ENCODE results near the gene FGG. TPM values are rescaled to one million over a fixed set of nuclear protein-coding genes. Genes with fewer than 3 reads are reported as not detected.

The FGG gene
- total RNA-seq, 2 donors from 2014 or later: not detected

DNA sequence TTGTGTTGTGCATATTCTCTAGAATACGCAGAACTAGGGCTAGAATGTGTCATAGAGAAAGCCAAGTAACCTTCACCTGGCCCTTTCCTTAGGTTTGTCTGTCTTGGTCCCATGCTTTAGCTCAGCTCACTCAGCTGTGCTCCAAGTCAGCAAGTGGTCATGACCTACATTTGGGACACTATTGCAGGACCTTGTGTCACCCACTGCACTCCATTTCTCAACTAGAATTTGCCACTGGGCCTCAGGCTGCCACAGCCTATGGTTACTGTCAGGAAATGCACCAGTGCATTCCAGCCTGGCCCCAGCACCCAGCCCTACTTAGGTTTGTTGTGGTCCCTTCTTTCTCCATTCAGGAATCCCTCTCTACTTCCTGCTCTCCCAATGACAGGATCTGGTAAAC is 7.7 kb upstream of the FGG start:
- Mint-ChIP-seq H3K27me3 (peaks cover 11% of the 10 kb centered on the region), H3K4me3 (no peak overlapping the region), H3K9me3 (no peaks in the 10 kb centered on the region), H3K4me1 (no peaks in the 10 kb centered on the region), H3K36me3 (ENCODE audit: low read depth) (no peaks in the 10 kb centered on the region), H3K27ac (no peak overlapping the region)
- no peak for ATAC-seq (replicated peaks)

DNA sequence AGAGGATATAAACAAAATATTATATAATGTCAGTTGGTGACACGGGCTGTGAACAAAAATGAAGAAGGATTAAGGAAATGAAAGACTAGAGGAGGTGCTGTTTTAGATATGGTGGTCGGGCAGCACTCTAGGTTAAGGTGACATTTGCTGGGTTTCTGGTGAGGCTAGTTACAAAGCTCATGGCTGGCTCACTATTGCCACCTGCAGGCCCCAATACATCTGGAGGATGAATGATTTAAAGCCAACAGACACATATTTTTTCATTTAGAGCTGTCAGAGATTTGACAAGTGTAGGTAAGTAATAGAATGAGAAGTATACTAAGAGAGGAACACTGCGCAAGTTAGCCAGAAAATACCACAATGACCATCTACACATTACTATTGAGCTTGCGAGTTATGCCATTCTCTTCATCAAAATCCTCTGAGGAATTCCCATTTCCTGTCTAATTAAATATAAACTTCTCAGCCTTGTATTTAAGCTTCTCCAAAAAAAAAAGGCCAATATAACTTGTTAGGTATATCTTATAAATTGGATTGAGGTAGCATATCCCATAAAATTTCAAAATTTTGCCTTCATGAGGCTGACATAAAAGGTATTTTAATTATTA is 6.4 kb upstream of the FGG start:
- Mint-ChIP-seq H3K27me3 (peaks cover 12% of the 10 kb centered on the region), H3K36me3 (ENCODE audit: low read depth) (no peaks in the 10 kb centered on the region), H3K27ac (no peak overlapping the region), H3K9me3 (no peaks in the 10 kb centered on the region), H3K4me3 (no peak overlapping the region), H3K4me1 (no peaks in the 10 kb centered on the region)
- ATAC-seq (replicated peaks): peak; percentile 29

DNA sequence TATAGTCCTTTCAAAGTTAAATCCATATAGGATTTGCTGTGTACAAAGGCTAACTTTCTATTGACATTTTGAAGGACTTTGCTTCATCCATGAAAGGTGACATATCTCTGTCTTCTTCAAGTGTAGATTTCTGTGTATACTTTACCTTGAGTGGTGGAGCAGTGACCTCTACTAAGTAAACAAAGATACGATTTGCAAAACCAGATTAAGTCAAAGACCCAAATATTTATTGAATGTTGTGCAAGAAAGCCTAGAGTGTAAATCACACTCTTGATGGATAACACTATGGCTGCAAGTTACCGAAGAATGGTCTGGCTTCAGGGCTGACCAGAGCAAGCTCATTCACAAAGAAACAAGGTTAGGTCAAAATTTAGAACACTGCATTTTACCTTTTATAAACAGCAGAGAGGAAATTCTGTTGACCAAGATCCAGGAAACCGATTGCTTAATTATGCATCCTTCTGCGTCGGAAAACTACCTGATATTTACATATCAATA is 5.4 kb upstream of the FGG start:
- no peaks in the 10 kb centered on the region for H3K36me3 Mint-ChIP-seq (ENCODE audit: low read depth)
- no peaks in the 10 kb centered on the region for H3K4me1 Mint-ChIP-seq
- no peak overlapping the region for H3K4me3 Mint-ChIP-seq
- no peaks in the 10 kb centered on the region for H3K9me3 Mint-ChIP-seq
- ATAC-seq (replicated peaks): no peak
- H3K27ac Mint-ChIP-seq: no peak overlapping the region
- peaks cover 13% of the 10 kb centered on the region for H3K27me3 Mint-ChIP-seq

DNA sequence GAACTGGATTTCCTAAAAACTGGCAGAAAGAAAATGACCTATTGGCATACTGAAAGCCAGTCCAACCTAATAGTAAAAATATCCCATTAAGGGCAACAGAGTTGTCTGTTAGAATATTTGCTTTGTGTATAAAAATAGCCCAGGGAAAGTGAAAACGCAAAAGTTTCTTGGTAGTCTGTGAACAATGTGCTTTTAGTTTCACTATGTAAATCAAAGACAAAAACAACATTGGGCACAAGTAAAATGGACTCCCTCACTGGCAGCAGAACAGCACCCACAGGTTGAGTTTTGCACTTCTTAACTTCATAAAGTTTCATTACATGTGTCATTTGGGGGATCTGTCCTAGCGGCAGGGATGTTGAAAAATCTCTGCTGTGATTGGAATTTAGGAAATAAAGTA is 4.3 kb upstream of the FGG start:
- Mint-ChIP-seq H3K4me1 (no peaks in the 10 kb centered on the region), H3K9me3 (no peaks in the 10 kb centered on the region), H3K27ac (no peak overlapping the region), H3K4me3 (no peak overlapping the region), H3K36me3 (ENCODE audit: low read depth) (no peaks in the 10 kb centered on the region), H3K27me3 (peaks cover 13% of the 10 kb centered on the region)
- no peak for ATAC-seq (replicated peaks)

DNA sequence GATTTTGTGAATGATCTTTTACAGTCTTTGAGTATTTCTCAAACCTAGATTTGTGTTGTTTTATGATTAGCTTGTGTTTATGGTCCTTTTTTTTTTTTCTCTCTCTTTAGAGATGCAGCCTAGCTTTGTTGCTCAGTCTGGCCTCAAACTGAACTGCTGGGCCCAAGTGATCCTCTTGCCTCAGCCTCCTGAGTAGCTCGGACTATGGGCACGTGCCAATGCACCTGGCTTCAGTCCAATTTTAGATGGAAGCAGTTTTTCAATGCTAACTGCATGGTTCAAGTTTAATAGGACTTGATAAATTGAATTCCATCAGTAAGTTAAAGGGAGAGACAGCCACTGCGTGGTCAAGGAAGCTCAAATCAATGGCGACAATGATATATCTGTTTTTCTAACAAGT is 3.8 kb upstream of the FGG start:
- H3K27me3 Mint-ChIP-seq: peaks cover 13% of the 10 kb centered on the region
- no peaks in the 10 kb centered on the region for H3K9me3 Mint-ChIP-seq
- no peak for ATAC-seq (replicated peaks)
- H3K27ac Mint-ChIP-seq: no peak overlapping the region
- H3K36me3 Mint-ChIP-seq (ENCODE audit: low read depth): no peaks in the 10 kb centered on the region
- no peak overlapping the region for H3K4me3 Mint-ChIP-seq
- no peaks in the 10 kb centered on the region for H3K4me1 Mint-ChIP-seq

DNA sequence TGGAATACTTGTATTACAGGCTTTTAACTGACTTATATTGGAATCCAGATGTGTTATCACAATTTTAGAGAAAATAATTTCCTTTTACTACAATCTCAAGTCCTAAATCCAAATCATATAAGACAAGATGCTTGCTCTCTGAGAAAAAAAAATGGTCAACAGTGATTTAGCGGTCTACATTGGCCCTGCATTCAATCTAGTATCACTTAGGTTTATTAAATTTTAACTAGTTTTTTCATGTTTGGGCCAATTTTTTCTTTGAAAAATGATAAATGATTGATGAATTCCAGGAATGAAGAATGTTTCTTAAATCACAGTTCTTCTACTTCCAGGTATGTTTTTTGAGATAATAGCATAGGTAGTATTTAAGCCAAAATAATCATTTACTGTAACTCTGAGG is 2.8 kb upstream of the FGG start:
- Mint-ChIP-seq H3K4me1 (no peaks in the 10 kb centered on the region), H3K27me3 (peaks cover 13% of the 10 kb centered on the region), H3K27ac (no peak overlapping the region), H3K4me3 (no peak overlapping the region), H3K36me3 (ENCODE audit: low read depth) (no peaks in the 10 kb centered on the region), H3K9me3 (no peaks in the 10 kb centered on the region)
- ATAC-seq (replicated peaks): no peak

DNA sequence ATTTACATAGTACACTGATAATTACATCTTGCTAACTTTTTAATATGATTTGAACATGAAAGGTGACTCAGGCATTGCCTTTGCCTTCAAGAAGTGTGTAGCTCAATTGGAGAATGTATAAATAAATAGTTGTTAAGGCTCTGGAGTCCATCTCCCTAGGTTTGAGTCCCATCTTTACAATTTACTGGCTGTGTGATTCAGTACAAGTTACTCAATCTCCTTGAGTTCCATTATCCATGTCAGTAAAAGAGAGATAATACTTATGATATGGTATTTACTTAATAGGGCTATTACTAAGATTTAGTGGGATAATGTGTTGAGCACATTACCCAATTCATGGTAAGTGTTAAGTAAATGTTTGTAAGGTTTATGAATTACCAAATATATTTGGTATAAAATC is 1.9 kb upstream of the FGG start:
- H3K27ac Mint-ChIP-seq: no peak overlapping the region
- H3K27me3 Mint-ChIP-seq: peaks cover 18% of the 10 kb centered on the region
- H3K36me3 Mint-ChIP-seq (ENCODE audit: low read depth): no peaks in the 10 kb centered on the region
- no peak overlapping the region for H3K4me3 Mint-ChIP-seq
- no peak for ATAC-seq (replicated peaks)
- H3K4me1 Mint-ChIP-seq: no peaks in the 10 kb centered on the region
- H3K9me3 Mint-ChIP-seq: no peaks in the 10 kb centered on the region

DNA sequence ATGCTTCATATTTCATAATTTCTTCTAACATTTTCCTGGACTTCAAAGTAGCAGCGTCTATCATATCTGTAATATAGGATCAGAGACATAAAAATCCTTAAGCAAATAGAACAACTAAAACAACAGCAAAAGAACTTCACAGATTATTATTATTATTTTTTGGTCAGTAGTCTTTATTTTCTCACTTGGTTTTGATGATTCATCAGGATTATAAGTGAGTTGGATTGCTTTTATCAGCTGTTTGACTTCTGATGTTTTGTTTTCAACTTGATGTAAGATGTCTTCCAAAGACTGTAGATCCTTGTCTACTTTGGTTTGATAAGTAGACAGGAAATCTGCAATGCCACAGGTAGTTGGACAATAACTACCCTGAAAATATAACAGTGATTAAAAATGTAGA is 623 bp downstream of the FGG start:
- Mint-ChIP-seq H3K36me3 (ENCODE audit: low read depth) (no peaks in the 10 kb centered on the region), H3K4me1 (no peaks in the 10 kb centered on the region), H3K9me3 (no peaks in the 10 kb centered on the region), H3K27me3 (peaks cover 30% of the 10 kb centered on the region), H3K27ac (no peak overlapping the region), H3K4me3 (no peak overlapping the region)
- no peak for ATAC-seq (replicated peaks)

DNA sequence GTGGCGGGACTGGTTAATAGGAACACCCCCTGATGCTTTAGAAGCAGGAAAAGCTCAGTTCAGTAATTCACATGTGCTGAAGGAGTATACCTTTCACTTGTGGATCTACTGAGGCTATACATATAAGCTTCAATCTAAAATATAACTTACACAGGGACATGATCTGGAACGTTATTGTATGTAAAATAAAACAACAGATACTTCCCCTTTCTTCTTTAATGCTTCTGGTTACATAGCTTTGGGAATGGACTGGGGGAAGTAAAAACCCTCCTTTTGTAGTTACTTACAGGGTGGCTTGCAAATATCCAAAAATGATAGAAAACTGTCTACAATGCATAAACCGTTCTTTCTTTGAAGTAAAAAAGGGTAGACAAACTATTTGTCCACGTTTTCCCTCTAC is 1.9 kb downstream of the FGG start:
- Mint-ChIP-seq H3K4me3 (no peak overlapping the region), H3K36me3 (ENCODE audit: low read depth) (no peaks in the 10 kb centered on the region), H3K9me3 (no peaks in the 10 kb centered on the region), H3K4me1 (no peaks in the 10 kb centered on the region), H3K27me3 (peaks cover 35% of the 10 kb centered on the region), H3K27ac (no peak overlapping the region)
- ATAC-seq (replicated peaks): no peak

DNA sequence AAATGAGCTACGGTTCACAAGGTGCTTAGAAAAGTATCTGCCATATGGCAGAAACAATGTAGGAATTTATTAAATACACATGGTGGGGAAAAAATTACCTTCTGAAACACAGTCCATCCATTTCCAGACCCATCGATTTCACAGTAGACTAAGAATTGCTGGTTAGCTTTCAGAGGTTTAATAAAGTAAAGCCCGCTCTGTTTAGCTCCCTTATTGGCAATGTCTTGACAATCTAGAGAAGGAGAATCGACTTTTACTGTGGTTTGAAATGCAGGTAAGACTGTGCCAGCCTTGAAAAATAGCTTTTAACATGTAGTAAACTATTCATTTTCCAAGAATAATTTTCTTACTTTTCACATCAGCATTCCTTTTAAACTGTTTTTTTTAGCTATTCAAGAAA is 2.9 kb downstream of the FGG start:
- H3K4me1 Mint-ChIP-seq: no peaks in the 10 kb centered on the region
- no peak overlapping the region for H3K27ac Mint-ChIP-seq
- peaks cover 35% of the 10 kb centered on the region for H3K27me3 Mint-ChIP-seq
- H3K4me3 Mint-ChIP-seq: no peak overlapping the region
- H3K36me3 Mint-ChIP-seq (ENCODE audit: low read depth): no peaks in the 10 kb centered on the region
- H3K9me3 Mint-ChIP-seq: no peaks in the 10 kb centered on the region
- no peak for ATAC-seq (replicated peaks)

DNA sequence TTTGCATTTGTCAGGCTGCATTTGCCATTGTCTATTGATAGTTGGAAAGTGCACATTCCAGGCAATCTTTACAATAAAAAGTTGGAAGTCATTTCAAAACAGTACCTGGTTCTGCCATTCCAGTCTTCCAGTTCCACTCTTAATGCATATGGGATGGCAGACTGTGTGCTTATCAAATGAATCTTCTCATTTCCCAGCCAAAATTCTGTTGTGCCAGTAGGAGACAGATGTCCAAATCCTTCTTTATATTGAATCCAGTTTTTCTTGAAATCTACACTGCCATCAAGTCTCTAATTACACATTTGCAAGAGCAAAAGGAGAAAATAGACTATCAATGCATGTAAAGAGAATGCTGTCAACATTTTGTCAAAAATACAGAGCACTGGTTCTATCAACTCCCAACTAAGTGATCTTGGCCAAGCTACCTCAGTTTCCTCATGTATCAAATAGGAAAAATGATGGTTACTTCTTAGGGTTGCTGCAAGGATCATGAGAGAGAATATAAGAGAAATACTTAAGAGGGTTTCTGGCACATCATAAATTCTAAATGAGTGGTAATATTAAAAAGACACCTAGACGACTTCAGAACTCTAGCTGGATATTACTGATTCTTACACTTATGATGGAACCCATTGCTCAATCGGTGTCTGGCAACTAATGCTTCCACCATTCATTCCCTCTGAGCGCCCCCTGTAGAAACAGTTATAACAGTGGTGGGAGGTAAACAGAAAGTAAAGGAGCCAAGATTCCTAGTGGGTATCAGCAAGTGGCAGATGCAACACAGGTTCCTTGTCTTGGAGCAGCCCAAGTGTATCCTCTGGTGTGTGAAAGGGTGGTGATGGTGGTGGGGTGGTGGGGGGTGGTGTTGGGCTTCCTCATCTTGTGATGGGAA is 3.8 kb downstream of the FGG start:
- no peaks in the 10 kb centered on the region for H3K9me3 Mint-ChIP-seq
- H3K4me1 Mint-ChIP-seq: no peaks in the 10 kb centered on the region
- no peak for ATAC-seq (replicated peaks)
- no peaks in the 10 kb centered on the region for H3K36me3 Mint-ChIP-seq (ENCODE audit: low read depth)
- no peak overlapping the region for H3K27ac Mint-ChIP-seq
- H3K4me3 Mint-ChIP-seq: no peak overlapping the region
- peaks cover 32% of the 10 kb centered on the region for H3K27me3 Mint-ChIP-seq

DNA sequence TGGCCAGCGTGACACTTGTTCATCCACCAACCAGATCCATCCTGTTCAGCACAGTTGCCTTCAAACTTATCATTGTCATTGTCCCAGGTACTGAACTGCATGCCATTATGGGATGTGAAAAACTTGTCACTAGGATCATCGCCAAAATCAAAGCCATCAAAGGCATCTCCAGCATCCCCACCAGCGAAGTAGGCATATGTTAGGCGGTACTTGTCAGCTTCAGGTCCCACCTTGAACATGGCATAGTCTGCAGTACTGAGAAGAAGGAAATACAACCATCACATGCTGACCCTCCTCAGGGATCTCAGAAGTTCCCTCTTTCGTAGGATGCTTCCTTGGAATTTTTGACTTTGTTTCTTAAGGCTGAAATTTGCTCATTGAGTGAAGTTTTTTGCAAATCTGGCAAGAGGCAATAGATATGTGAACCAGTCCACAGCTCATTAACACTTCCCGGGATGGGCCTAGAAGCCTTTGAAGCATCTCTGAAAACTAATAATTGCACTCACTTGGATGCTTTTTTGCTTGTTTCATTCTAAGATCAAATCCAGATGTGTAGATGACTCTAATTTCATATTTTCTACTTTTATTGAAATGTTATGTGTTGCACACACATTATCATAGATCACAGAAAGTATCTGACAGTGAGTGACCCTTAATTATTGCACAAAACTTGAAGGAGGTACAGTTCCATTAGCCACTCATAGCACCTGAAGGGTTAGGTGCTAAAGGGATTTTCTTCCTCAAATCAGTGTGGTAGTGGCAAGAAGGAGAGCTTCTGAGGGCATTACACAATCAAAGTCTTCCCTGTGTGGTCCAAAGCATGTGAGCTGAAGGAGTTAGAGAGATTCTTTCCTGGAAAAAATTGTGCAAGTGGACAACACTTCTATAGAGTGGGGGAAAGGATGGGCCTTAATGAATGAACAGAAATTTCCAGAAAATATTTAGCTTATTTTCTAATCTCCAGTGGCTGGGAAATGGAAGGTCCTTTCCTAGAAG is 5.4 kb downstream of the FGG start:
- no peaks in the 10 kb centered on the region for H3K36me3 Mint-ChIP-seq (ENCODE audit: low read depth)
- H3K9me3 Mint-ChIP-seq: no peaks in the 10 kb centered on the region
- no peak overlapping the region for H3K27ac Mint-ChIP-seq
- no peak overlapping the region for H3K4me3 Mint-ChIP-seq
- H3K4me1 Mint-ChIP-seq: no peaks in the 10 kb centered on the region
- no peak for ATAC-seq (replicated peaks)
- H3K27me3 Mint-ChIP-seq: peaks cover 41% of the 10 kb centered on the region

DNA sequence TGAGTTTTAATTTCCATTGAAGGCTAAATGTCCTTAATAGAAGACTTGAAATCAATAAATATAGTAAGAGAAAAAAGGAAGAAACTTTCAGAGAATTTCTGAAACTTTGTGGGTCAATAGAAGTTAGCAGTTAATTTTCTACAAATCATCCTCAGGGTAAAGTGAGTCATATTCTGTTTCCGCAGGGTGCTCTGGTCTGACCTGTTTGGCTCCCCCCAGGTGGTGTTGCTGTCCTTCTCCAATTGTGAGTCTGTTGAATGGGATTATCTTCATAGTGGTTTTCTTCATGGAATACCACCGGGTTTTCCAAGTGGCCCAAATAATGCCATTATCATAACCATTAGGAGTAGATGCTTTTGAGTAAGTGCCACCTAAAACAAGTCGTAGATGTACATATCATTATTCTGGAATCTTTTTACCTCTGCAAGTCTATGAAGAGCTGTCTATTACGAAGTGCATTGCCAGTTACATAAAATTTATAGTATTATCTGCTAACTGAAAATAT is 7.7 kb downstream of the FGG start:
- Mint-ChIP-seq H3K27me3 (peaks cover 43% of the 10 kb centered on the region), H3K4me1 (no peaks in the 10 kb centered on the region), H3K9me3 (no peaks in the 10 kb centered on the region), H3K4me3 (no peak overlapping the region), H3K36me3 (ENCODE audit: low read depth) (no peaks in the 10 kb centered on the region), H3K27ac (no peak overlapping the region)
- no peak for ATAC-seq (replicated peaks)

Data from activated T-helper 17 cell treated with anti-CD3 and anti-CD28 coated beads, Interleukin-2, amount 50 U/mL, for 72 hours (primary cell).